Measurements from ENCODE around the gene LTBP1.

LTBP1 gene

DNA sequence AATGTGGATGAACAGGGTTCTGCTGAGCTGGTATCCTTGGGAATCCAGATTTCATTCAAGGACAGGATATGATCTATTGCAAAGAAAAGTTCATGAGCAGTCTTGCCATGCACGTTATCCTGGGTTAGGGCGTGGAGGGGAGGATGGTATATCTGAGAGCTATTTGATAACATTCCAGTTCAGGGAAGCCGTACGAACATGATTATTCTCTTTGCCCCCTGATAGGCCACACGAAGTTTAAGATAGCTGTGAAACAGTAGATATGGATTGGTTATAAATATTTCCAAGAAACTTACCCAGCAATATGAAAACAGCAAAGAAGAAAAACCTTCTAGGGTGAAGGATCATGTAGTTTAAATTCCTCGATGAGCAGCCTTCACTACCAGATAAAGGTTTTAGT, 171.9 kb downstream of the LTBP1 start:
- DNase-seq (ENCODE audit: low read depth): no peak

GRCh38 chr2:33121416-33121815, 174.7 kb downstream of the LTBP1 start:
- DNase-seq (ENCODE audit: low read depth): no peak

GRCh38 chr2:33121925-33122324, 175.2 kb downstream of the LTBP1 start:
- DNase-seq (ENCODE audit: low read depth): no peak

- no peak for DNase-seq (ENCODE audit: low read depth)
These were observed 176.0 kb downstream of the LTBP1 start for GRCh38 chr2:33122726-33123125.

DNA sequence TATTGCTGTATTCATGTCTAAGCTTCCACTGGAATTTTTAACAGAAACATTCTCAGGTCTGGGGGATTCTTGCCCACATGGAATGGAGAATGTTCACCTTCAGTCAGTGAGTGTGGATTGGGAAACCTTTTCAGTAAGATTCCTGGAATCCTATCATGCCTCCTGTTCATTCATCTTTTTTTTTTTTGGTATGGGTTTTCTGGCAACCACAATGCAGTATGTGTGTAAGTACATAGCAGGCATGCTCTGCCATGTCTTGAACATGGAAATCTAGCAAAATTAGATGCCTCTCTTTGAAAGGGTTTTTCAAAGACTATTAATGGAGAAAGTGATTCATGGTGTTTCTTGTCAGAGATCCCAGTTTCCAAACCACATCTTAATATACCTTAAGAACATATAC, 176.5 kb downstream of the LTBP1 start:
- DNase-seq (ENCODE audit: low read depth): no peak

GRCh38 chr2:33126552-33126951, 179.8 kb downstream of the LTBP1 start:
- DNase-seq (ENCODE audit: low read depth): no peak

GRCh38 chr2:33126958-33127357, 180.2 kb downstream of the LTBP1 start:
- no peak for DNase-seq (ENCODE audit: low read depth)

GRCh38 chr2:33129263-33130053, 182.7 kb downstream of the LTBP1 start:
- no peak for DNase-seq (ENCODE audit: low read depth)

GRCh38 chr2:33130054-33130447, 183.3 kb downstream of the LTBP1 start:
- no peak for DNase-seq (ENCODE audit: low read depth)

DNA sequence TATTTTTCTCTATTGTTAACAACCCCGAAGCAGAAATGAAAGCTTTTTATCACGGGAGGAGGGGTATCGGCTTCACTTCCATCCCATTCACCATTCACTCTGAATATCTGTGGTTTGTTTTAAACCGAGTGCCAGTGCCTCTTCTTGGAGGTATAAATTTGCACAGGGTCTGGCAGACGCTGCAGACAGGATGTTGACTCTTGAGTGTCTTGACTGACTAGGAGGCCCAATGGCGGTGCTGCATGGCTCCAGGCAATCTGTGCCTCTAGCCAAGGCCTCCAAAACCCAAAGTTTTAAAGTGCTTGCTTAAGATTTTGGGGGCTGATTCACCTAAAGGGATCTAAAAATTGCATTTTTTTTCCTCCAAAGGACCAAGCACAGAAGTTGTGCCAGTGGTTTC, 183.8 kb downstream of the LTBP1 start:
- DNase-seq (ENCODE audit: low read depth): no peak

- no peak for DNase-seq (ENCODE audit: low read depth)
These were observed 184.4 kb downstream of the LTBP1 start for GRCh38 chr2:33131111-33131510.

GRCh38 chr2:33131749-33132148, 185.0 kb downstream of the LTBP1 start:
- DNase-seq (ENCODE audit: low read depth): no peak

DNA sequence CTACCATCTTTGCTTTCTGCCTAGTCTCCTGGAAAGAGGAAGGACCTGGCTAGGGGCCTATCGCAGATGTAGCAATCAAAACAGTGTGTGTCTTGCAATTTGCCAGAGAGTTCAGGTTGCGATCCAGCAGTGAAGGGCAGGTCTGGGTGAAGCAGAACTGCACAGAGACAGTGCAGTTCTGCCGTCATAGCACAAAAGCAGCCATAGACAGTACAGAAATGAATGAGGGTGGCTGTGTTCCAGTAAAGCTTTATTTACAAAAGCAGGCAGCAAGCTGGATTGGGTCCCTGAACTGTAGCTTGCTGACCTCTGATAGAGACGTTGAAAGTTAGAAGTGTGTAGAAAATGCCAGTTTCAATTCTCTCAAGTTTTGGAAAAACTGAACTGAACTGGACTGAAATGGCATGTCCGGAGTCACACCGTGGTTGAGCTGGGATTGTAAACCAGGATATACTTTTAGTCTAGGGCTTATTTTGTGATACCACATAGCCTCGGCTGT, 186.8 kb downstream of the LTBP1 start:
- no peak for DNase-seq (ENCODE audit: low read depth)

GRCh38 chr2:33134086-33134771, 187.5 kb downstream of the LTBP1 start:
- no peak for DNase-seq (ENCODE audit: low read depth)

- no peak for DNase-seq (ENCODE audit: low read depth)
These were observed 188.2 kb downstream of the LTBP1 start for GRCh38 chr2:33134791-33135560.

- DNase-seq (ENCODE audit: low read depth): no peak
These were observed 188.9 kb downstream of the LTBP1 start for GRCh38 chr2:33135645-33136044.

- DNase-seq (ENCODE audit: low read depth): no peak
These were observed 189.3 kb downstream of the LTBP1 start for GRCh38 chr2:33136056-33136455.

GRCh38 chr2:33136566-33136965, 189.8 kb downstream of the LTBP1 start:
- DNase-seq (ENCODE audit: low read depth): no peak

DNA sequence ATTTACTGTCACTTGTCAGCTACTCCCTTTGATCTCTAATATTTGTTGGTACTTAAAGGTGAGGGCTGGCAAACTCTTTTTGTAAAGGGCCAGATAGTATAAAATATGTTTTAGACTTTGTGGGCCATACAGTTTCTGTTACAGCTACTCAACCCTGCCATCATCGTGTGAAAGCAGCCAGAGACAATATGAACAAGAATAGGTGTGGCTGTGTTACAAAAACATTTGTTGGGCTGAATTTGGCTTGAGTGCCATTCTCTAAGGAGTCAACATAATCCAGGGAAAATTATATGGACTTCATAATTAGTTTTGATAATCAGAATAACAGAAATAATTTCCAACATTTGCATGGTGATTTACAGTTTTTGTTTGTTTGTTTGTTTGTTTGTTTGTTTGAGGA, 190.6 kb downstream of the LTBP1 start:
- DNase-seq (ENCODE audit: low read depth): no peak

DNA sequence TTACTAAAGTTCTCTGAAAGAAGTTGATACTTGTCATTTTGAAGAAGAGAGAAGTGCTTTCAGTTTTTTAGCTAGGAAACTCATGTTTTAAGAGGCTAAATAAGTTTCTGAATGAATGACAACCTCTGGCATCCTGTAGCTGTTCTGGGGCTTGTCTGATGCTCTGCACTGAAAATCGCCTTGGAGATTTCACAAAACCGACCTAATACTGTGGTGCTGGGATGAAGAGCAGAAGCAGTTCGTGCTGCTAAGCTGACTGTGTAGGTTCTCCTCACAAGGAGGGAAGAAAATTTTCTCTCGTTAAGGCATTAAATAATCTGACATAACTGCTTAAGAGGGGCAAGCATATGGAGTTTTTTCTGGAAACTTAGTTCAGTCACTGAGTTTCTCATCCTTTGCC, 193.2 kb downstream of the LTBP1 start:
- DNase-seq (ENCODE audit: low read depth): no peak

DNA sequence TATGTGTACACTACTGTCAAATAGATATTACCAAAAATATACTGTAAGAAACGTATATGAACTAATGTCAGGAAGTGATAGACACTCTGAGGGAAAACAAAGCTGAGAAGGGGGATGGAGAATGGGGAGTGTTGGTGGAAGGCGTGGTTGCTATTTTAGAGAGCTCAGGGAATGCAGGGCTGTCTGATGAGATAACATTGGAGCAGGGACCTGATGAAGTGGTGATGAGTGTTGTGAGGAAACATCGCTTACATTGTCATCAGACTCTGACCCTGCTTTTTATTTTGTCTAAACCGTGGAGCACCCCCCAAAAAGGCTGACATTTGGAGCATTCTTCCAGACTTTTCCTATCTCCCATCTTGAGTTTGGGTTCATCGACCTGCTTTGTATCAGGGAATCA, 194.7 kb downstream of the LTBP1 start:
- no peak for DNase-seq (ENCODE audit: low read depth)

DNA sequence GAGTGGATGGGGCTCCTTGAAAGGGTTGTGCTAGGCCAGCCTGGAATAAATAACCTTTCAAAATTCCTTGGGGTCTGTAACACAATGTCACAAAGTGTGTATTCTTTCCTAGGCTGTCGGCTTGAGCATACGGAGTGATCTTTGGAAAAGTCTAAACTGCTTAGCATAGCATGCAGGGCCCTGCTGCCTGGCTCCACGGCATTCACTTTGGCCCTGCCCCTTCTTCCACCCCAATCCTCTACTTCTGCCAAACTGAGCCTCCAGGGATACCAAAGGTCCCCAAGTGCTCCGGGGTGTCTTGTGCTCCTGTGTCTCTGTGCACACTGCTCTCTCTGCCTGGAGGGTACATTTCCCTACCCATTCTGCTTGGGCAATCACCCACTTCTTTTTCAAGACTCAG, 196.1 kb downstream of the LTBP1 start:
- no peak for DNase-seq (ENCODE audit: low read depth)

DNA sequence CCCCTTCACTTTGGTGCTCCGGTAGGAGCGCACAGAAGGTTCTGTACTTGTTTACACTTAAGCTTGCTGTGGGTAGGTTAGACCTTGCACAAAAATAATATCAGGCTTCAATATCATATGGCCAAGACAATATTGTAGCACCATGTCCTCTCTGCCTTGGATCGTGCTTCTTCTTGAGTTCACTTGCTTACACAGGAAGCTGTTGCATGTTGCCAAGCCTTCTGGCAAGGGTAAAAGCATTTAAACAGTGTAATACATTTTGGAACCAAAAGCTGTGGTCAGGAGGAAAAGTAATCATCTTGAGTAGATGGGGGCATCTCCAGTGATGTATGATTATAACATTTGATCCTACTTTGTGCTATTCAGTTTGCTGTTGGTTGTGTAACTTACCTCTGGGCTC, 197.5 kb downstream of the LTBP1 start:
- no peak for DNase-seq (ENCODE audit: low read depth)
